Activated CD8-positive, alpha-beta memory T cell treated with anti-CD3 and anti-CD28 coated beads, Interleukin-2, amount 10 ng/mL, durations not matched to agents 7 days and 5 days (primary cell): ENCODE data around the gene CD4. TPM values are rescaled to one million over a fixed set of nuclear protein-coding genes. Genes with fewer than 3 reads are reported as not detected.

ENCODE experiments used
- ATAC-seq: fragments of 150-1000 bp; cut with Tn5 transposase; one replicate; pipeline ENCODE4 v1.10.0; 2021; ENCODE audit warnings: moderate library complexity
- CTCF ChIA-PET: fragments of 350-600 bp; sonication (Branson Sonifier 250); formaldehyde crosslinking; loops from one replicate; lab custom pipeline; 2021; ENCODE audit warnings: antibody characterized with exemption; lab: Charles Lee
- DNase-seq: peaks from one replicate; pipeline ENCODE4 v3.0.0-alpha.2; 2020
- H3K27ac Mint-ChIP-seq: one replicate; pipeline ENCODE4 v1.8.0; 2021; ENCODE audit warnings: mild to moderate bottlenecking, mixed read lengths
- H3K27me3 Mint-ChIP-seq: one replicate; pipeline ENCODE4 v1.8.0; 2021; ENCODE audit warnings: mixed read lengths
- H3K36me3 Mint-ChIP-seq: one replicate; pipeline ENCODE4 v1.8.0; 2021; ENCODE audit warnings: mild to moderate bottlenecking, mixed read lengths
- H3K4me1 Mint-ChIP-seq: one replicate; pipeline ENCODE4 v1.8.0; 2021; ENCODE audit warnings: mixed read lengths
- H3K4me3 Mint-ChIP-seq: one replicate; pipeline ENCODE4 v1.8.0; 2021; ENCODE audit warnings: mild to moderate bottlenecking, moderate library complexity, mixed read lengths
- H3K9me3 Mint-ChIP-seq: one replicate; pipeline ENCODE4 v1.8.0; 2022; ENCODE audit warnings: low read depth, mixed read lengths
- total RNA-seq, 2 experiments: library from RNA; stranded (reverse); gene quantifications; one replicate each; pipeline ENCODE4 v1.2.3, GENCODE V29; 2021

CD4 gene
- total RNA-seq, 2 experiments from 2014 or later = 0.82 to 1.8 TPM

- no peaks in the 10 kb centered on the region for H3K36me3 Mint-ChIP-seq
- DNase-seq (no peak), ATAC-seq (no peak)
- no peak overlapping the region for H3K27ac Mint-ChIP-seq
- no peaks in the 10 kb centered on the region for H3K9me3 Mint-ChIP-seq
- H3K27me3 Mint-ChIP-seq = peaks cover 54% of the 10 kb centered on the region
- no peak overlapping the region for H3K4me3 Mint-ChIP-seq
- H3K4me1 Mint-ChIP-seq = peaks cover 19% of the 10 kb centered on the region
- CTCF ChIA-PET = interaction anchor here (0.7 to 6.5 kb wide), 7 partner anchors 9 to 119 kb away, joined by 3 to 60 read pairs (median 4); partner anchors contain the start of genes GPR162, MLF2 and PTPN6
These were observed 41.7 kb downstream of the CD4 start for GRCh38 chr12:6830999-6831398.

- peaks cover 49% of the 10 kb centered on the region for H3K27me3 Mint-ChIP-seq
These were observed 42.2 kb downstream of the CD4 start for GRCh38 chr12:6831450-6831995.

GRCh38 chr12:6832125-6832524 is 42.8 kb downstream of the CD4 start:
- Mint-ChIP-seq H3K27ac (no peak overlapping the region), H3K4me1 (peaks cover 19% of the 10 kb centered on the region), H3K36me3 (no peaks in the 10 kb centered on the region), H3K27me3 (peaks cover 43% of the 10 kb centered on the region), H3K4me3 (no peak overlapping the region), H3K9me3 (no peaks in the 10 kb centered on the region)
- CTCF ChIA-PET = interaction anchor here (0.8 to 6.6 kb wide), 8 partner anchors 11 to 162 kb away, joined by 3 to 60 read pairs (median 8); partner anchors contain the start of genes CDCA3, GPR162, MLF2 and TPI1
- ATAC-seq (no peak), DNase-seq (no peak)

More at GRCh38 chr12:6831450-6831995, 42.2 kb downstream of the CD4 start:
- CTCF ChIA-PET = interaction anchor here (1.7 to 6.6 kb wide), 6 partner anchors 10 to 85 kb away, joined by 4 to 60 read pairs (median 21); partner anchors contain the start of genes CDCA3, GPR162, MLF2 and TPI1
- H3K27ac Mint-ChIP-seq = no peak overlapping the region
- H3K9me3 Mint-ChIP-seq = no peaks in the 10 kb centered on the region
- H3K4me1 Mint-ChIP-seq = peaks cover 19% of the 10 kb centered on the region
- H3K4me3 Mint-ChIP-seq = no peak overlapping the region
- no peak for ATAC-seq
- DNase-seq = no peak
- H3K36me3 Mint-ChIP-seq = no peaks in the 10 kb centered on the region

- no peaks in the 10 kb centered on the region for H3K9me3 Mint-ChIP-seq
- no peak overlapping the region for H3K27ac Mint-ChIP-seq
- H3K4me3 Mint-ChIP-seq = no peak overlapping the region
- DNase-seq (no peak), ATAC-seq (no peak)
- H3K36me3 Mint-ChIP-seq = no peaks in the 10 kb centered on the region
- peaks cover 34% of the 10 kb centered on the region for H3K27me3 Mint-ChIP-seq
- peaks cover 12% of the 10 kb centered on the region for H3K4me1 Mint-ChIP-seq
- CTCF ChIA-PET = interaction anchor here (0.8 to 7.9 kb wide), 13 partner anchors 7 to 295 kb away, joined by 3 to 61 read pairs (median 6); partner anchors contain the start of genes CDCA3, GPR162, MLF2 and P3H3
These were observed 44.0 kb downstream of the CD4 start for GRCh38 chr12:6833189-6833890.

GRCh38 chr12:6834254-6834653 is 44.9 kb downstream of the CD4 start:
- no peaks in the 10 kb centered on the region for H3K36me3 Mint-ChIP-seq
- no peak overlapping the region for H3K4me3 Mint-ChIP-seq
- no peak overlapping the region for H3K27ac Mint-ChIP-seq
- CTCF ChIA-PET = interaction anchor here (0.5 to 7.9 kb wide), 18 partner anchors 8 to 296 kb away, joined by 3 to 61 read pairs (median 6); partner anchors contain the start of genes CDCA3, GPR162, MLF2 and P3H3
- peak; percentile 31 for ATAC-seq
- DNase-seq = no peak
- no peaks in the 10 kb centered on the region for H3K9me3 Mint-ChIP-seq
- peaks cover 29% of the 10 kb centered on the region for H3K27me3 Mint-ChIP-seq
- peaks cover 8% of the 10 kb centered on the region for H3K4me1 Mint-ChIP-seq

GRCh38 chr12:6834873-6835272 is 45.5 kb downstream of the CD4 start:
- Mint-ChIP-seq H3K4me3 (no peak overlapping the region), H3K27me3 (peaks cover 23% of the 10 kb centered on the region), H3K36me3 (no peaks in the 10 kb centered on the region), H3K4me1 (peaks cover 5% of the 10 kb centered on the region), H3K9me3 (no peaks in the 10 kb centered on the region), H3K27ac (no peak overlapping the region)
- ATAC-seq = no peak
- CTCF ChIA-PET = interaction anchor here (0.7 to 7.9 kb wide), 16 partner anchors 9 to 126 kb away, joined by 3 to 61 read pairs (median 6); partner anchors contain the start of genes CDCA3, GPR162, MLF2 and P3H3
- DNase-seq = no peak

GRCh38 chr12:6836851-6837250 is 47.5 kb downstream of the CD4 start:
- H3K36me3 Mint-ChIP-seq = no peaks in the 10 kb centered on the region
- ATAC-seq (no peak), DNase-seq (no peak)
- H3K27ac Mint-ChIP-seq = no peak overlapping the region
- no peaks in the 10 kb centered on the region for H3K9me3 Mint-ChIP-seq
- H3K4me1 Mint-ChIP-seq = peaks cover 5% of the 10 kb centered on the region
- peaks cover 4% of the 10 kb centered on the region for H3K27me3 Mint-ChIP-seq
- CTCF ChIA-PET = interaction anchor here (0.7 to 7.9 kb wide), 8 partner anchors 11 to 283 kb away, joined by 3 to 61 read pairs (median 8); partner anchors contain the start of genes CDCA3, MLF2, P3H3 and TPI1
- H3K4me3 Mint-ChIP-seq = no peak overlapping the region

- DNase-seq (no peak), ATAC-seq (no peak)
- H3K4me3 Mint-ChIP-seq = no peak overlapping the region
- peaks cover 5% of the 10 kb centered on the region for H3K4me1 Mint-ChIP-seq
- CTCF ChIA-PET = interaction anchor here (1.3 to 7.9 kb wide), 5 partner anchors 11 to 284 kb away, joined by 4 to 61 read pairs (median 30); partner anchors contain the start of genes CDCA3, MLF2, P3H3 and TPI1
- H3K36me3 Mint-ChIP-seq = no peaks in the 10 kb centered on the region
- no peak overlapping the region for H3K27ac Mint-ChIP-seq
- H3K27me3 Mint-ChIP-seq = no peaks in the 10 kb centered on the region
- no peaks in the 10 kb centered on the region for H3K9me3 Mint-ChIP-seq
These were observed 48.2 kb downstream of the CD4 start for GRCh38 chr12:6837370-6838060.

- Mint-ChIP-seq H3K36me3 (no peaks in the 10 kb centered on the region), H3K27me3 (no peaks in the 10 kb centered on the region), H3K27ac (no peak overlapping the region), H3K4me3 (no peak overlapping the region), H3K4me1 (peaks cover 5% of the 10 kb centered on the region), H3K9me3 (no peaks in the 10 kb centered on the region)
- CTCF ChIA-PET = interaction anchor here (0.5 to 7.9 kb wide), 4 partner anchors 13 to 85 kb away, joined by 3 to 61 read pairs (median 10); partner anchors contain the start of genes MLF2, P3H3 and USP5
- DNase-seq = no peak
- ATAC-seq = no peak
These were observed 49.5 kb downstream of the CD4 start for GRCh38 chr12:6838854-6839253.

- no peak overlapping the region for H3K4me3 Mint-ChIP-seq
- no peaks in the 10 kb centered on the region for H3K9me3 Mint-ChIP-seq
- DNase-seq = no peak
- no peaks in the 10 kb centered on the region for H3K36me3 Mint-ChIP-seq
- CTCF ChIA-PET = interaction anchor here (0.8 to 7.9 kb wide), 4 partner anchors 9 to 86 kb away, joined by 3 to 61 read pairs (median 10); partner anchors contain the start of genes MLF2, P3H3 and USP5
- H3K27ac Mint-ChIP-seq = no peak overlapping the region
- H3K27me3 Mint-ChIP-seq = no peaks in the 10 kb centered on the region
- ATAC-seq = no peak
- H3K4me1 Mint-ChIP-seq = peaks cover 3% of the 10 kb centered on the region
These were observed 50.3 kb downstream of the CD4 start for GRCh38 chr12:6839482-6840201.

- Mint-ChIP-seq H3K9me3 (no peaks in the 10 kb centered on the region), H3K4me1 (peaks cover 3% of the 10 kb centered on the region), H3K27ac (no peak overlapping the region), H3K36me3 (peaks cover 1% of the 10 kb centered on the region), H3K4me3 (no peak overlapping the region), H3K27me3 (no peaks in the 10 kb centered on the region)
- DNase-seq (no peak), ATAC-seq (no peak)
- CTCF ChIA-PET = interaction anchor here (0.8 to 7.9 kb wide), 4 partner anchors 8 to 87 kb away, joined by 3 to 61 read pairs (median 10); partner anchors contain the start of genes MLF2, P3H3 and USP5
These were observed 51.0 kb downstream of the CD4 start for GRCh38 chr12:6840330-6840729.
